Activated B cell treated with CpG ODN at 0.5 μM for 24 hours (primary cell): Measurements from ENCODE around the gene REG1A. TPM values are rescaled to one million over a fixed set of nuclear protein-coding genes. Genes with fewer than 3 reads are reported as not detected.

Experiments
- ATAC-seq: fragments of 200-7000 bp; cut with Tn5 transposase; one replicate; pipeline ENCODE4 v1.10.0; 2021; ENCODE audit warnings: low read depth, mild to moderate bottlenecking, moderate library complexity
- CTCF ChIA-PET: fragments of 350-600 bp; sonication (Branson Sonifier 250); formaldehyde crosslinking; loops from one replicate; lab custom pipeline; 2021; ENCODE audit warnings: antibody characterized with exemption; lab: Charles Lee
- POLR2A ChIA-PET: fragments of 350-600 bp; sonication (Branson Sonifier 250); formaldehyde crosslinking; loops from one replicate; lab custom pipeline; 2021; ENCODE audit warnings: antibody characterized with exemption; lab: Charles Lee
- DNase-seq: peaks from one replicate; pipeline ENCODE4 v3.0.0; 2022
- H3K27ac Mint-ChIP-seq: one replicate; pipeline ENCODE4 v1.8.0; 2020; ENCODE audit warnings: mixed read lengths
- H3K27me3 Mint-ChIP-seq: one replicate; pipeline ENCODE4 v1.8.0; 2021; ENCODE audit warnings: mixed read lengths
- H3K36me3 Mint-ChIP-seq: one replicate; pipeline ENCODE4 v1.8.0; 2021; ENCODE audit warnings: low read depth, mixed read lengths
- H3K4me1 Mint-ChIP-seq: one replicate; pipeline ENCODE4 v1.8.0; 2021; ENCODE audit warnings: mixed read lengths
- H3K4me3 Mint-ChIP-seq: one replicate; pipeline ENCODE4 v1.8.0; 2020; ENCODE audit warnings: mild to moderate bottlenecking, mixed read lengths
- H3K9me3 Mint-ChIP-seq: one replicate; pipeline ENCODE4 v1.8.0; 2020; ENCODE audit warnings: mixed read lengths
- CTCF ChIP-seq: fragments of 200-600 bp; IDR thresholded peaks from one replicate; pipeline ENCODE4 v1.8.0; 2022; ENCODE audit warnings: antibody characterized with exemption, mild to moderate bottlenecking
- intact Hi-C: fragments of 100-400 bp; cut with micrococcal nuclease; formaldehyde crosslinking; loops from one replicate; pipeline ENCODE4 v1.15.1; 2024
- total RNA-seq: library from RNA; stranded (reverse); gene quantifications from 2 replicates; pipeline ENCODE4 v1.2.3, GENCODE V29; 2022

The REG1A gene
- total RNA-seq, 1 donor from 2014 or later, result not detected

DNA sequence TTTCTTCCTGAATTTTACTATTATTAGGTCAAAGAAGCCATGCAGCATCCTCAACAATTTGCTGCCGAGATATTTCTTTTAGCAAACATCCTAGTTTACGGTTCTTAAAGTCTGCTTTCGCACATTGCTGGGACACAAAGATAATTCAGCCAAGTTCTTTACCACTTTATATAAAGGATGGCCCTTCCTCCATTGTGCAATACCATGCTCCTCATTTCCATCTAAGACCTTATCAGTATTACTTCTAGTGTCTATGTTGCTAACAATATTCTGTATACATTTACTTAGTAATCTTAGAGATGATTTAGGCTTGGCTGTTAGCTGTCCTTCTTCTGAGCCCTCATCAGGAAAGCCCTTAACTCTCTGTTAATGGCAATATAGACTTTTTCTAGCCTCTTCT, 8.0 kb upstream of the REG1A start:
- intact Hi-C loops, result no loop called here
- ATAC-seq, result no peak
- Mint-ChIP-seq H3K36me3 (no peaks in the 10 kb centered on the region), H3K27ac (no peak overlapping the region), H3K27me3 (peaks cover 1% of the 10 kb centered on the region), H3K4me1 (no peaks in the 10 kb centered on the region), H3K4me3 (no peak overlapping the region), H3K9me3 (no peaks in the 10 kb centered on the region)
- no peak for TF ChIP-seq CTCF
- POLR2A ChIA-PET, result no interaction called here
- DNase-seq, result no peak
- CTCF ChIA-PET, result no interaction called here

DNA sequence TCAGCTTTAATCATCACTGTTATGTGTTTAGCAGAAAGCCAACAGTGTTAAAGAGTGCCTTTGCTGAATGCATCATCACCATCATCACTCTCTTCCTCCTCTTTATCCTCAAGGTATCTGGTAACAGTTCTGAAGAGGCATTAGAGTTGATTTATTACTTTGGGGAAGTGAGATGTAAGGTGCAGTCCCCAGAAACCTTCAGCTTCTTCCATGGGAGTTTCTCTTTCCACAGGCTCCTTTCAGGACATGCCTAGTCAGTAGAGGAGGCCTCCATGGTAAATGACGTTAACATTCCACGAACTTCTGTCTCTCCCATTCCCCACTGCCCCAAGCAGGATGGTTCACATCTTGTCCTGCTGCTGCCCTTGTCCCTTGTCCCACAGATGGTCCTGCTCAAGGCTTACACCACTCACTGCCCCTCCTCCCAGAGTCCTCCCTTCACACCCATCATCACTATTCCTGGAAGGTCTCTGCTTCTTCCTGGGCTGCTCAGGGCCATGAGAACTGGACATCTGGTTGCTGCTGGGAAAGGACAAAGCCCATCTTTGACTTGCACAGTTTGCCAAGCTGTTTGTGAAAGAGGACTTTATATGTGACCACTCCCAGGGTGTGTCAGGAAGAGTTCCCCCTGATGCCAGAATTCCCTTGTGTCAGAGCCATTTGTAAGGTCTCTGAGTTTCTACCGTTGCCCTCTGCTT, 5.3 kb upstream of the REG1A start:
- Mint-ChIP-seq H3K4me3 (no peak overlapping the region), H3K4me1 (no peaks in the 10 kb centered on the region), H3K27me3 (peaks cover 1% of the 10 kb centered on the region), H3K36me3 (no peaks in the 10 kb centered on the region), H3K9me3 (peaks cover 3% of the 10 kb centered on the region), H3K27ac (no peak overlapping the region)
- no peak for DNase-seq
- TF ChIP-seq CTCF, result no peak
- intact Hi-C loops, result no loop called here
- CTCF ChIA-PET, result no interaction called here
- POLR2A ChIA-PET, result no interaction called here
- ATAC-seq, result no peak

GRCh38 chr2:79116997-79117928, 3.0 kb upstream of the REG1A start:
- CTCF ChIA-PET, result no interaction called here

GRCh38 chr2:79122676-79123075, 2.4 kb downstream of the REG1A start:
- H3K4me1 Mint-ChIP-seq, result no peaks in the 10 kb centered on the region

More at GRCh38 chr2:79116997-79117928, 3.0 kb upstream of the REG1A start:
- no peak for TF ChIP-seq CTCF
- Mint-ChIP-seq H3K27ac (no peak overlapping the region), H3K4me1 (no peaks in the 10 kb centered on the region), H3K9me3 (peaks cover 6% of the 10 kb centered on the region), H3K4me3 (no peak overlapping the region), H3K36me3 (no peaks in the 10 kb centered on the region), H3K27me3 (peaks cover 1% of the 10 kb centered on the region)
- POLR2A ChIA-PET, result no interaction called here
- intact Hi-C loops, result no loop called here
- ATAC-seq (no peak), DNase-seq (no peak)

More at GRCh38 chr2:79122676-79123075, 2.4 kb downstream of the REG1A start:
- no peaks in the 10 kb centered on the region for H3K27me3 Mint-ChIP-seq
- TF ChIP-seq CTCF, result no peak
- H3K9me3 Mint-ChIP-seq, result peaks cover 6% of the 10 kb centered on the region
- no peak overlapping the region for H3K27ac Mint-ChIP-seq
- ChIA-PET CTCF (no interaction called here), POLR2A (no interaction called here)
- intact Hi-C loops, result no loop called here
- no peak overlapping the region for H3K4me3 Mint-ChIP-seq
- no peak for ATAC-seq
- no peaks in the 10 kb centered on the region for H3K36me3 Mint-ChIP-seq
- no peak for DNase-seq
